Pancreas (tissue), 10 donors: ENCODE data around the gene DIP2A. TPM values are rescaled to one million over a fixed set of nuclear protein-coding genes. Genes with fewer than 3 reads are reported as not detected.

ENCODE experiments used
- ATAC-seq, 4 donors: fragments of 200-7000 bp; cut with Tn5 transposase; one replicate each; pipeline versions ENCODE4 v1.8.0 to v1.9.1; 2020; ENCODE audit warnings: mild to moderate bottlenecking in 4 of 4, moderate library complexity in 4 of 4
- DNase-seq, 6 donors: peaks; one replicate each; pipeline ENCODE4 v3.0.0-alpha.2; 2020
- FAIRE-seq: peaks from 2 replicates; lab custom pipeline; 2012; peaks lifted over from hg19 to GRCh38; lab: Jason Lieb, UNC
- H3K27ac ChIP-seq, 4 donors: fragments of 200-600 bp; sonication (generic); 1 replicate in 3 of 4; 2 replicates in 1 of 4; pipeline versions ENCODE4 v1.5.0 to v1.8.0; 2020
- H3K27me3 ChIP-seq, 4 donors: fragments of 200-600 bp; one replicate each; pipeline ENCODE4 v1.8.0; 2021
- H3K36me3 ChIP-seq, 3 donors: fragments of 200-600 bp; sonication (generic) in 1 of 3; one replicate each; pipeline versions ENCODE4 v1.5.0 to v1.8.0; 2020 to 2021
- H3K4me1 ChIP-seq, 3 donors: fragments of 200-600 bp; one replicate each; pipeline ENCODE4 v1.8.0; 2021
- H3K4me3 ChIP-seq, 4 donors: fragments of 200-600 bp; sonication (generic) in 2 of 4; one replicate each; pipeline versions ENCODE4 v1.5.0 to v1.8.0; 2020 to 2021
- H3K9me3 ChIP-seq, 4 donors: fragments of 200-600 bp; one replicate each; pipeline ENCODE4 v1.8.0; 2021
- WGBS, 2 donors: extraction: QIAGEN DNeasy Blood & Tissue Kit; methylation state at CpG; one replicate each; pipeline ENCODE4 v1.1.7; 2013; 5-methylcytosine and 5-hydroxymethylcytosine counted together
- intact Hi-C, 3 donors: fragments of 100-400 bp; cut with DNase I; formaldehyde crosslinking; loops; one replicate each; pipeline versions ENCODE4 v1.11.1 to v1.14.2; 2022
- polyA plus RNA-seq, 2 donors: library from polyadenylated mRNA; stranded (reverse); fragments of 200-250 nt; gene quantifications; one replicate each; pipeline ENCODE4 v1.2.3, GENCODE V29; 2013
- total RNA-seq, 6 donors: library from RNA; stranded (reverse); fragmentation: NEBNext Ultra II Directional in 4 of 6; extraction: Animal tissue kit (Norgen Biotek cat#: 25700) in 4 of 6; gene quantifications; one replicate each; pipeline versions ENCODE4 v1.2.1 to v1.2.4, GENCODE V29; 2021 to 2023
- TF ChIP-seq, protein P1 (sequence below), 4 donors: fragments of 200-600 bp; sonication (generic) in 3 of 4; IDR thresholded peaks; one replicate each; pipeline versions ENCODE4 v1.5.0 to v1.8.0; 2021; ENCODE audit warnings: antibody characterized with exemption in 4 of 4
- donor health status: healthy with polysubstance abuse.
- donor health status: DM: no; HTN: no; CAD: no; lungs with moderate emphysema.
- donor health status: DM: no; HTN: no; CAD: no.
- donor health status: control.
- donor health status: control.
- donor health status: Bipolar disorder and iron deficiency.
- donor health status: DM: yes; HTN: yes; CAD: no.
- donor health status: DM: no; HTN: no; CAD: no.
- donor health status: DM: no; HTN: no; CAD: no.
- donor health status: DM: yes; HTN: yes; CAD: no.

DIP2A gene
- total and polyA plus RNA-seq, 8 donors, result 12.1 to 28.7 (median 18.4) TPM

DNA sequence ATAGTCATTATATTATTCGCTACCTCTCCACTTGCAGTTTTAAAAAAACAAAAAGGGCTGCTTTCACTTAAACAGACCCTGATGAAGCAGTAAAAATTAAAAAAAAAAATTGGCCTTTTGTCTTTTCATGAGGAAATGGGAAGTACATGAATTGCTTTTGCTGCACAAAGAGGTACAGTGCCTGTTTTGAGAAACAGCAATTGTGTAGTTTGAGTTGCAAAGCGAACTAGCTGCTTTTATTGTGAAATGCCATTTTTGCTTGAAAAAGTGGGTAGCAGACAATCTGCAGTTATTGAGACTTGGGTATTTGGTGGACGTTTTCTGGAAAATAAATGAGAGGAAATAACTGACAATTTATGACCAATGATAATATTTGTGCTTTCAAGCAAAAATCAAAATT, 7.0 kb downstream of the DIP2A start:
- no peak for DNase-seq
- H3K36me3 ChIP-seq, result no peaks in the 10 kb centered on the region
- H3K4me3 ChIP-seq, result no peak overlapping the region
- FAIRE-seq, result no peak
- TF ChIP-seq, protein P1, sequence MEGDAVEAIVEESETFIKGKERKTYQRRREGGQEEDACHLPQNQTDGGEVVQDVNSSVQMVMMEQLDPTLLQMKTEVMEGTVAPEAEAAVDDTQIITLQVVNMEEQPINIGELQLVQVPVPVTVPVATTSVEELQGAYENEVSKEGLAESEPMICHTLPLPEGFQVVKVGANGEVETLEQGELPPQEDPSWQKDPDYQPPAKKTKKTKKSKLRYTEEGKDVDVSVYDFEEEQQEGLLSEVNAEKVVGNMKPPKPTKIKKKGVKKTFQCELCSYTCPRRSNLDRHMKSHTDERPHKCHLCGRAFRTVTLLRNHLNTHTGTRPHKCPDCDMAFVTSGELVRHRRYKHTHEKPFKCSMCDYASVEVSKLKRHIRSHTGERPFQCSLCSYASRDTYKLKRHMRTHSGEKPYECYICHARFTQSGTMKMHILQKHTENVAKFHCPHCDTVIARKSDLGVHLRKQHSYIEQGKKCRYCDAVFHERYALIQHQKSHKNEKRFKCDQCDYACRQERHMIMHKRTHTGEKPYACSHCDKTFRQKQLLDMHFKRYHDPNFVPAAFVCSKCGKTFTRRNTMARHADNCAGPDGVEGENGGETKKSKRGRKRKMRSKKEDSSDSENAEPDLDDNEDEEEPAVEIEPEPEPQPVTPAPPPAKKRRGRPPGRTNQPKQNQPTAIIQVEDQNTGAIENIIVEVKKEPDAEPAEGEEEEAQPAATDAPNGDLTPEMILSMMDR (IDR thresholded peaks at IDR 0.05), result no peak
- intact Hi-C loops, result no loop called here
- H3K27ac ChIP-seq, result no peak overlapping the region
- 83 to 91% methylated on average over 3 of the region's 3 CpGs for WGBS, 2 donors
- no peak for ATAC-seq
- no peaks in the 10 kb centered on the region for H3K27me3 ChIP-seq
- no peaks in the 10 kb centered on the region for H3K9me3 ChIP-seq
- H3K4me1 ChIP-seq, result peaks cover 0 to 2% (median 0%) of the 10 kb centered on the region in 3 donors

DNA sequence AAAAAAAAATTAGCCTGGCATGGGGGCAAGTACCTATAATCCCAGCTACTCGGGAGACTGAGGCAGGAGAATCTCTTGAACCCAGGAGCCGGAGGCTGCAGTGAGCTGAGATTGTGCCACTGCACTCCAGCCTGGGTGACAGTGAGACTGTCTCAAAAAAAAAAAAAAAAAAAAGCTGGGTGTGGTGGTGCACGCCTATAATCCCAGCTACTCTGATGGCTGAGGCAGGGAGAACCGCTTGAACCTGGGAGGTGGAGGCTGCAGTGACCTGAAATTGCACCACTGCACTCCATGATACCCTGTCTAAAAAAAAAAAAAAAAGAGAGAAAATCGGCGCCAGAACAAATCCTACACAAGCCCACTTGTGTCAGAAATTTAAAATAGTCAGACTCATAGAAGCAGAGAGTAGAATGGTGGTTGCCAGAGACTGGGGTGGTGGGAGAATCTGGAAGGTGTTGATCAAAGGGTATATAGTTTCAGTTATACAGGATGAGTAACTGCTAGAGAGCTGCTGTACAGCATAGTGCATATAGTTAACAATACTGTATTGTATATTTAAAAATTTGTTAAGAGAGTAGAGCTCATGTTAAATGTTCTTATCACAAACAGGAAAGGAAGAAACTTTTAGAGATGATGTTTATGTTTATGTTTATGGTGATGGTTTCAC, 9.6 kb downstream of the DIP2A start:
- 81 to 89% methylated on average over 6 of the region's 6 CpGs for WGBS, 2 donors
- no peak for FAIRE-seq
- H3K4me3 ChIP-seq, result no peak overlapping the region
- TF ChIP-seq, protein P1 (IDR thresholded peaks at IDR 0.05), result no peak
- no peak for DNase-seq
- intact Hi-C loops, result no loop called here
- H3K36me3 ChIP-seq, result no peaks in the 10 kb centered on the region
- H3K27me3 ChIP-seq, result no peaks in the 10 kb centered on the region
- H3K9me3 ChIP-seq, result no peaks in the 10 kb centered on the region
- no peak overlapping the region for H3K27ac ChIP-seq
- no peaks in the 10 kb centered on the region for H3K4me1 ChIP-seq
- ATAC-seq, result no peak

DNA sequence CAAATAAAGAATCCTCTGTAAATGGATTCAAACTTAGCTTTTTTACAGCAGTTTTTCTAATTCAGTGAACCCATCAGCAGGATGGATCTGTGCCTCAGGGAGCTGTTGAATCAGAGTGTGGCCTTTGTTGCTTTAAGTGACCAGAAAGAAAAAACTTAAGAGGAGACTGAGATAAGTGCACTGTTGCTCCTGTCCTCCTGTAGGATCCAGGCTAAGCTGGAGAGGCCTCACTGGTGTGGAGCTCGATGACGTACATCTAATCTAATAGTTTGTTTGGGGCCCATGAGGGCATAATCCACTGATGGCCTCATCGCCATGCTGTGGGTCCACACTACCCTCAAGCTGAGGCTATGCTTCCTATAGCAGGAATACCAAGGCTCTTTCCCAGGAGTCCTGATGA, 10.6 kb downstream of the DIP2A start:
- ATAC-seq (no peak), FAIRE-seq (no peak), DNase-seq (no peak)
- Histone ChIP-seq H3K27ac (no peak overlapping the region), H3K4me3 (no peak overlapping the region), H3K4me1 (no peaks in the 10 kb centered on the region), H3K9me3 (no peaks in the 10 kb centered on the region), H3K27me3 (no peaks in the 10 kb centered on the region), H3K36me3 (no peaks in the 10 kb centered on the region)
- 86 to 89% methylated on average over 3 of the region's 3 CpGs for WGBS, 2 donors
- TF ChIP-seq, protein P1 (IDR thresholded peaks at IDR 0.05), result no peak
- intact Hi-C loops, result no loop called here

DNA sequence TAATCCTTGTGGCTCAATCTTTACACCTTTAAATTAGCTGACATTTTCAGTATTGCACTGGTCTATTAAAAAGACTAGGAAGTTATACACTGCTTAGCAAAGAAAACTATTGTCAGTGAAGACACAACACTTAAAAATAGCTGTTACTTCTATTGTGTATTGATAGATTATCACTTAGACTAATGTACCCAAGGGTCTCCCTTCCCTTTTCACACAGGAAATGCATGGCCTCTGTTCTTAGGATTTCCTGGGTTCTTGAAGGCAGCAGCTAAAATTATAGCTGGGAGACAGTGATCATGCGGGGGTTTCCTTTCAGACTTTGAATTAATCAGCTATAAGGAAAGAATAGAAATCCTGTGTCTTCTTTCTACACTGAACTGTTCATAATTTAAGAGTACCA, 12.8 kb downstream of the DIP2A start:
- Histone ChIP-seq H3K4me1 (no peaks in the 10 kb centered on the region), H3K36me3 (no peaks in the 10 kb centered on the region), H3K27ac (no peak overlapping the region), H3K27me3 (no peaks in the 10 kb centered on the region), H3K9me3 (no peaks in the 10 kb centered on the region), H3K4me3 (no peak overlapping the region)
- ATAC-seq (no peak), FAIRE-seq (no peak), DNase-seq (no peak)
- WGBS, 2 donors, result 93 to 96% methylated on average over 1 of the region's 1 CpG
- TF ChIP-seq, protein P1 (IDR thresholded peaks at IDR 0.05), result no peak
- intact Hi-C loops, result no loop called here

DNA sequence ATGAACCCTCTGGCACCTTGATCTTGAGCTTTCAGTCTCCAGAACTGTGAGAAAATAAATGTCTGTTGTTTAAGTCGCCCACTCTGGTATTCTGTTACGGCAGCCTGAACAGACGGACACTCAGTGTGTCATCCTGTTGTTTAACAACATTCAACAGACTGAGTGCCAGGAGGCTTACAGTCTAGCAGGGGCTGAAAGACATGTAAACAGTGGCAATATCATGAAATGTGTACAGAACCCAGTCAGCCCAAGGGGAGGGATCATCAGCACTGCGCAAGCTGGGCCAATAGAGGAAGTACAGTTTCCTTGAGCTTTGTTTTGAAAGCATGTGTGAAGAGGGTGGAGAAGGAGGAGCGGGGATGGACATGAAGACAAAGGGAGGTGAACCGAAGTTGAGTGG, 13.6 kb downstream of the DIP2A start:
- TF ChIP-seq, protein P1 (IDR thresholded peaks at IDR 0.05), result no peak
- WGBS, 2 donors, result 77 to 87% methylated on average over 6 of the region's 6 CpGs
- Histone ChIP-seq H3K4me1 (no peaks in the 10 kb centered on the region), H3K9me3 (no peaks in the 10 kb centered on the region), H3K27ac (no peak overlapping the region), H3K4me3 (no peak overlapping the region), H3K27me3 (no peaks in the 10 kb centered on the region), H3K36me3 (no peaks in the 10 kb centered on the region)
- ATAC-seq (peak in 3 of 4 donors; percentile 68 to 76 (median 70)), DNase-seq (no peak), FAIRE-seq (no peak)
- intact Hi-C loops, result no loop called here
